ENCODE results near the gene ZNF366.
A peak's percentile ranks its signal among the peaks of the same experiment; 100 is the strongest.

The ZNF366 gene, protein sequence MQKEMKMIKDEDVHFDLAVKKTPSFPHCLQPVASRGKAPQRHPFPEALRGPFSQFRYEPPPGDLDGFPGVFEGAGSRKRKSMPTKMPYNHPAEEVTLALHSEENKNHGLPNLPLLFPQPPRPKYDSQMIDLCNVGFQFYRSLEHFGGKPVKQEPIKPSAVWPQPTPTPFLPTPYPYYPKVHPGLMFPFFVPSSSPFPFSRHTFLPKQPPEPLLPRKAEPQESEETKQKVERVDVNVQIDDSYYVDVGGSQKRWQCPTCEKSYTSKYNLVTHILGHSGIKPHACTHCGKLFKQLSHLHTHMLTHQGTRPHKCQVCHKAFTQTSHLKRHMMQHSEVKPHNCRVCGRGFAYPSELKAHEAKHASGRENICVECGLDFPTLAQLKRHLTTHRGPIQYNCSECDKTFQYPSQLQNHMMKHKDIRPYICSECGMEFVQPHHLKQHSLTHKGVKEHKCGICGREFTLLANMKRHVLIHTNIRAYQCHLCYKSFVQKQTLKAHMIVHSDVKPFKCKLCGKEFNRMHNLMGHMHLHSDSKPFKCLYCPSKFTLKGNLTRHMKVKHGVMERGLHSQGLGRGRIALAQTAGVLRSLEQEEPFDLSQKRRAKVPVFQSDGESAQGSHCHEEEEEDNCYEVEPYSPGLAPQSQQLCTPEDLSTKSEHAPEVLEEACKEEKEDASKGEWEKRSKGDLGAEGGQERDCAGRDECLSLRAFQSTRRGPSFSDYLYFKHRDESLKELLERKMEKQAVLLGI

DNA sequence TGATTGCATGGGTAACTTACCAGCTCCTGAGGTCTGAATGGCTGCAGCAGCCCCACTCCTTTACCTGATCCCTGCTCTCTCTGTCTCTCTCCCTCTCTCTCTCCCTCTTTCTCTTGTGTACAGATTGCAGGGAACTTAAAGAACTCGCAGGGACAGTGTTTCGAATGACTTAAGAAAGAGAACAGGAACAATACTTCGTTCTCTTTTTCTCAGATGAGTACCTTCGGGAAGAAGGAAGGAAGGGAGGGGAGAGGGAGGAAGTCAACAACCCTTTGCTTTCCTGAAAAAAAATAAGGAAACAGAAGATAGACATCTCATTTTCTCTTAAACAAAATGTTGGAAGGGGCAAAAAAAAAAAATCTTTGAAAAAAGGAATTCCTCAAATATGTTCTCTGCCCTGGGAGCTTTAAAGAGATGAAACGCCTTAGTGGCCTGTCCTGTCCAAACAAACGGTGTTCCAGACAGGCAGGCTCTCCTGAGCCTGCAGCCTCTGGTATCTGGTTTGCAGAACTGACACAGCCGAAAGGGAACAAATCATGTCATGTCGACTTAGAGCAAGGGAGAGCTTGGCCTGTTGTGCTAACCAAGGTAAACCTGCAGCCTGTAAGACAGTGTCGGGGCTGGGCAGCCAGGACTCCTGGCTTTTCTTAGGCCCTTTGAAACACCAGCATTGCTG lies at the start of gene ZNF366:
Gene ZNF366 (minus strand): TSS at position 180 of the 676 bp plus-strand sequence. CDS start 45,914 bp downstream, outside the sequence.
- peak within 1 kb of the TSS in 1 of 2 donors; percentile 80 for H3K27ac ChIP-seq
- peak within 1 kb of the TSS; percentile 32 for H3K4me3 ChIP-seq
- no peak for DNase-seq (ENCODE audit: low spot score)
- TF ChIP-seq, protein P1, sequence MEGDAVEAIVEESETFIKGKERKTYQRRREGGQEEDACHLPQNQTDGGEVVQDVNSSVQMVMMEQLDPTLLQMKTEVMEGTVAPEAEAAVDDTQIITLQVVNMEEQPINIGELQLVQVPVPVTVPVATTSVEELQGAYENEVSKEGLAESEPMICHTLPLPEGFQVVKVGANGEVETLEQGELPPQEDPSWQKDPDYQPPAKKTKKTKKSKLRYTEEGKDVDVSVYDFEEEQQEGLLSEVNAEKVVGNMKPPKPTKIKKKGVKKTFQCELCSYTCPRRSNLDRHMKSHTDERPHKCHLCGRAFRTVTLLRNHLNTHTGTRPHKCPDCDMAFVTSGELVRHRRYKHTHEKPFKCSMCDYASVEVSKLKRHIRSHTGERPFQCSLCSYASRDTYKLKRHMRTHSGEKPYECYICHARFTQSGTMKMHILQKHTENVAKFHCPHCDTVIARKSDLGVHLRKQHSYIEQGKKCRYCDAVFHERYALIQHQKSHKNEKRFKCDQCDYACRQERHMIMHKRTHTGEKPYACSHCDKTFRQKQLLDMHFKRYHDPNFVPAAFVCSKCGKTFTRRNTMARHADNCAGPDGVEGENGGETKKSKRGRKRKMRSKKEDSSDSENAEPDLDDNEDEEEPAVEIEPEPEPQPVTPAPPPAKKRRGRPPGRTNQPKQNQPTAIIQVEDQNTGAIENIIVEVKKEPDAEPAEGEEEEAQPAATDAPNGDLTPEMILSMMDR (IDR thresholded peaks at IDR 0.05), result no peak

DNA sequence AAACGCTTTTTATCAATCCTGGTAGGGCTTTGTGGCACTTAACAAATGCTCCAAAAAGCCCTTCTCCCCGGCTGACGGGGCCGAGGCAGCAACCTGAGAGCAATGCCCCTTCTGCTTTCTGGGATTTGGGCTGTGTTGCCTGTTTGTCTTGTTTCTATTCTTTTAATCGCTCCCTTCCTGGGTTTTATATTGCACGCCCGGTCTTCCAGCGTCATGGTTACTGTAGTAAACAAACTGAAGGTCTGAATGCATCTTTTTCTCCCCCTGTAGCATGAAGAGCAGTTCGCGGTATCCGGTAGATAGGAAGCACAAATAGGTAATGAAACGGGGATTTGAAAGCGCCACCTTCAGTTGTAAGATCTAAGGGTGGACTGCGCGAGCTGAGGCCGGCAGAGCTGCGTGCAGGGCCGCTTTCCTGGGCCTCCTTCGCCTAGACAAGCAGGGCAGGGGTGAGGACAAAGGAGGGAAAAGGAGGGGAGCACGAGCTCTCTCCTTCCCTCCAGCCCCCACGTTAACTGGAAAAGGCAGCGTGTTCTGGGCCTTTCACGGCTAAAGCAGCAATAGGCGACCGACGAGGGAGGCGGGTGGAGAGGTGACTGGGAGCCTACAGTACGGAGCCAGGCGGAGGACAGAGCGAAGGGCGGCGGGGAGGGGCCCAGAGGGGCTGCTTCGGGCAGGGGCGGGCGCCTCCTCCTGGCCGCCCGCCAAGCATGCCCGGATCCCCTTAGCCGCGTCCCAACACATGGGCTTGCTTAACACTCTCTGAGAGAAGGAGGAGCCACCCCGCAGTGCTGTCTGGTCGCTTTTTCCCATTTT lies 49.3 kb upstream of the ZNF366 start:
- TF ChIP-seq, protein P1 (IDR thresholded peaks at IDR 0.05), result no peak
- peak overlapping the region; percentile 68 for H3K4me3 ChIP-seq
- DNase-seq (ENCODE audit: low spot score), result no peak
- peak overlapping the region; percentile 60 to 78 for H3K27ac ChIP-seq

DNA sequence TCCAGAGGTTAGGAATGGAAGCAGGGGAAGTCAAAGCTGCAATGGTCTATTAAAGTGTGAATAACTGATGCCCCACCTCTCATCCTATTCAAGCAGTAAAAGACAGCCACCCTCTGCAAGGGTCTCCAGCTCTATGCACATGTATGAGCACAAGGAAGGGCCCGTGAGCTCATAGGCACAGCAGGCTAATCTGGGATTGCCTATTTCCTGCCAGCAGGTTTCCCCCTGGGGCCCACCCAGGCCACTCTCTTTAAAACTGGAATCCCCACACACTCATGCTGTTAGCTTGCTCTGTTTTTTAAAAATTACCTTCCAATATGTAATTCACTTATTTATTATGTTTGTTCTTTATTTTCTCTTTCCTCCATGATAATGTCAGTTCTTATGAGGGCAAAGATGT lies 48.7 kb upstream of the ZNF366 start:
- Histone ChIP-seq H3K27ac (no peak overlapping the region), H3K4me3 (peak overlapping the region; percentile 68)
- DNase-seq (ENCODE audit: low spot score), result no peak

DNA sequence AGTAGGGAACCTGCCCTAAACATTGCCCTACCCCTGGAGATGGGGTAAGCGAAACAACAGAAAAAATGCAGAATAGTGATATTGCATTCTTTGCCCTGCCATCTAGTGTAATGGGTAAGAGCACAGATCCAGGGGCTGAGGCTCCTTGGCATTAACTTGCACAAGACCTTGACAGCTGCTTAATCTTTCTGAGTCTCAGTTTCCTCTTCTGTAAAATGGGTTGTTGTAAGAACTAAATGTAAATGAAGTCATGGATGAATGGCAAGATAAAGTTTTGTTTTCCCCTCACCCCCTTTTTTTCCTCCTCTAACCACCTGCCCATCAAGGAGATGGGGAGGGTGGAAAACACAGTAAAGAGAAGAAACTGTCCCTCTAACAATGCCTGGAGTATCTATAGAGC lies 47.7 kb upstream of the ZNF366 start:
- Histone ChIP-seq H3K27ac (no peak overlapping the region), H3K4me3 (no peak overlapping the region)
- no peak for DNase-seq (ENCODE audit: low spot score)
- TF ChIP-seq, protein P1 (IDR thresholded peaks at IDR 0.05), result no peak

More for the DNA sequence above, 48.7 kb upstream of the ZNF366 start:
- TF ChIP-seq, protein P1 (IDR thresholded peaks at IDR 0.05), result no peak

DNA sequence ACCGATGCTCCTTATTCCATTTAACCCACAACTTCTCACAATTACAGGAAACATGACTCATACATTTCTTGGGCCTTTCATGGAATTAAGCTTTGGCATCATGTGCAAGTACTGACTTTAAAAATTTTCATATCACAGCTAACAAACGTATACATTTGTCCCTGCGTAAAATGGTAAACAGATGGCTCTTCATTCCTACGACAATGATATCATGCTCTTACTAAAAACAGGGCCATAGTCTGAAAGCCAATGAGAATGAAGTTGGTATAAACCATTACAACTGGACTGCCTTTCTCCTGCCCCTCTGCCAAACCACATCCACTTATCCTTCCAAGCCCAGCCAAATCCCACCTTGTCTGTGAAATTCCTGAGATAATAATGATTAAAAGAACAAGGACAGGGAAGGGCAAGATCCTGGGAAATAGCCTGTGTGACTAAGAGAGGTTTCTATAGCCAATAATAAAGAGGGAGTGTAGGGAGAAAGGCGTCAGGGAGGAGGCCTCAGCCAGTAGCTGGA lies 44.9 kb upstream of the ZNF366 start:
- TF ChIP-seq, protein P1 (IDR thresholded peaks at IDR 0.05), result no peak
- peak overlapping the region in 1 of 2 donors; percentile 2 for H3K27ac ChIP-seq
- no peak for DNase-seq (ENCODE audit: low spot score)
- no peak overlapping the region for H3K4me3 ChIP-seq

DNA sequence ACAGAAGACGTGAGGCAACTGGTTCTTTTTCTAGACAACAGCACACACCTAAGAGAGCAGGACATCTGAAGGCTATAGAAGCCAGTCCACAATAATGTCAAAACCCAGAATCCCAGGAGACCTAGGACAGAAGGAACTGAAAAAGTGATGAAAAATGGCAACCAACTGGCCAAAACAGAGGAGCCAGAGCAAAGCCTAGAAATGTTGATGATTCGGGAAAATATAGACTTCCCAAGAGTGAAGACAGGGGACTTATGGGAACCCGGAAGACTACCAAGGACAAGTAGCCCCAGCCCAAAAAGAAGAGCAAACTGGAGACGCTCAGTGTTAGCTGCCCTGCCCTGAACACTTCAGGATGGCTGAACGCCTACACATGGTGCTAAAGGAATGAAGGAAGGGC lies 43.4 kb upstream of the ZNF366 start:
- no peak for DNase-seq (ENCODE audit: low spot score)
- Histone ChIP-seq H3K4me3 (no peak overlapping the region), H3K27ac (no peak overlapping the region)
- TF ChIP-seq, protein P1 (IDR thresholded peaks at IDR 0.05), result no peak

All from coronary artery (tissue), 2 donors.